GM19193 (cell line): ENCODE results near the gene HNF1A.
A peak's percentile ranks its signal among the peaks of the same experiment; 100 is the strongest.

ENCODE experiments used
- POLR2A ChIP-seq: IDR thresholded peaks from 4 replicates; pipeline ENCODE4 v1.6.1; 2011; ENCODE audit not compliant: insufficient read depth, insufficient read length; ENCODE audit errors: extremely low read depth

HNF1A gene

DNA sequence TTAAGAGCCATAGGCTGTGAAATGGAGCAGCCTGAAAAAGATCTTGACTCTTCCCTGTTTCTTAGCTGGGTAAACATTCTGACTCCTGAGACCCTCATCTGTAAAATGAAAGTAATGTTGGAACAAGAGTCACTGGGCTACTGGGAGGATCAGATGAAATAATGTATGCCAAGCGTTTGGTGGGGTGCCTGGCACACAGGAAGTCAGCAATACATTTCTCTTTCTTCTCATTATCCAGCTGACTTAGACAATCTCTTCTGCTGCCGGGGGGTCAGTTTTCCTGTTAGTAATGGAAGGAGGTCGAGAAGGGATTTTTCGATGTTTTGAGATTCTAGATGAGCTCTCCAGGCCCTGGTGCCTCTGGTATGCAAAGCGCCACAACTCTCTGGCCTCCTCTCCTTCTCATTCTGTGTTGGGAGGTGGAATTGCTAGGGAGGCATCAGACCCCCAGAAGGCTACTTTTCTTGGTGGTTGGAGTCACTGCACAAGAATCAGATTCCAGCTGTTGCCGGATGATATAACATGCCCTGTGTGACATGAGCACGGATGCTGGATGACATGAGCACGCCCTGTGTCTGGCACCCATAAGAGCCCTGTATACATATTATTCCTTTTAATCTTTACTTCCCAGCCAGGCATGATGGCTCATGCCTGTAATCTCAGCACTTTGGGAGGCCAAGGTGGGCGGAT lies 56.4 kb downstream of the HNF1A start:
- TF ChIP-seq POLR2A = no peak

DNA sequence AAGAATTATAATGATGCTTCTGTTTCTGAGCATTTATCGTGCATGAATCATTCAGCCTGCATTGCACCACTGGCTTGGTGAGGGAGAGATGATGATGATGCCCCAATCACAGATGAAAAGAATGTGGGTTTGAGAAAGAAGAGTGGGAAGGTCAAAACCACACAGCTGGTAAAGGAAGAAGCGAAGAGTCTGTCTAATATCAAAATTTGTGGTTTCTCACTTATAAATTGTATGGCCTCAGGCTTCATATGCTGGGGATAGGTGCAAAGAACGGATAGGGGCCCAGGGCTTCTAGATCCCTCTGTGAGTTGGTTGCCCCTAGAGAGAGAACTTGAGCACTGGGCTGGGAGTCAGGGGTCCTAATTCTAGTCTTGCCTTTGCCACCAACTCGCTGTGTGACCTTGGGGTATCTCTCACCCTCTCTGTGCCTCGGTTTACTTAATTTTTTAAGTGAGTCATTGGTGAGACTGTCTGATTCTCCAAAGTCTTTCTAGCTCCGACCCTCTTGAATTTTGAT lies 58.5 kb downstream of the HNF1A start:
- TF ChIP-seq POLR2A = no peak

DNA sequence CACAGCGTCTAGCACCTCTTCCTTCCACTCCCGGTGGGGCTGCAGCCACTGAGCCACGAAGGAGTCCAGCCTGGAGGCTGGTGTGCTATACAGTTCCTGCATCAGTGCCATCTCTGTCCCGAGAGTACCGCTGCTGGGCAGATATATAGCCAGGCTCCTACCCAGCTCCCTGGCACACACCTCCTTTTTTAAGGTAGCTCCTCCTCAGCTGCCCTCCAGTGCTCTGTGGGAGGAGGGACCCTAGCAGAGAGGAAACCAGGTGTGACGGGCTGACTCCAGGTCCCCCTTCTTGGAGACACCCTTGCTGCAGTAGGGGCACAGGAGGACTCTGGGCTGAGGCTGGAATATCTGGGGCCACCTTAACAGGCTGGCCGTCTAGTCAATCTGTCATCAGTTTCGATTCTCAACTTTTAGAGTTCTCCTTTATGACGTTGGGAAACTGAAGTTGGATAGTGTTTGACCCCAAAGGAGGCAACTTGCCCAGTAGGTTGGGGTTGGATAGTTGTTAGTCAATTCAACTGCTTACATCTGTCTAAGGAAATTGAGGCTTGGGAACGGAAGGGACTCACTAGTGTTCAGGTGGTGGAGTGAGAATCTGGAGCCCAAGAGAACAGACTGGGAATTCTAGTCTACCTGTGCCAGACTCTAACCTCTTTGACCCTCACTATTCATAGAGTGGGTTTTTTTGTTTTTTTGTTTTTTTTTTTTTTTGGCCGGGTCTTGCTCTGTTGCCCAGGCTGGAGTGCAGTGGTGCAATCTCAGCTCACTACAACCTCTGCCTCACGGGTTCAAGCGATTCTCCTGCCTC lies 60.7 kb downstream of the HNF1A start, which contains the start of gene OASL:
Gene OASL (minus strand): TSS at position 386 of the 808 bp plus-strand sequence. CDS start 275 bp downstream, at position 111.
- peak; percentile 97 for TF ChIP-seq POLR2A

DNA sequence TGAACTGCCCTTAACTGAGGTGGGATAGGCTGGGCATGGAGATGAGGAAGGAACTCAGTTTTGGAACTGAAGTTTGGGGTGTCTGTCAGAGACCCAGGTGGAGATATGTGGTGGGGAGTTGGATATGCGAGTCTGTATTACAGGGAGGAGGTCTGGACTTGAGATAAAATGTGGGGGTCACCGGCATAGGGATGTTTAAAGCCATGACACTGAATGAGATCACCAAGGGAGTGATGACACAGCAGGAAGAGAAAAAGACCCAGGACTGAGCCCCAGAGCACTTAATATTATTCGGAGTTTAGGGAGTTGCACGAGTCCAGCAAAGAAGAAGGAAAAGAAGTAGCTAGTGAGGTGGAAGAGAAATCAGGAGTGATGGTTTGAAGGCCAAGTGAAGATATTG lies 64.7 kb downstream of the HNF1A start:
- TF ChIP-seq POLR2A = no peak

DNA sequence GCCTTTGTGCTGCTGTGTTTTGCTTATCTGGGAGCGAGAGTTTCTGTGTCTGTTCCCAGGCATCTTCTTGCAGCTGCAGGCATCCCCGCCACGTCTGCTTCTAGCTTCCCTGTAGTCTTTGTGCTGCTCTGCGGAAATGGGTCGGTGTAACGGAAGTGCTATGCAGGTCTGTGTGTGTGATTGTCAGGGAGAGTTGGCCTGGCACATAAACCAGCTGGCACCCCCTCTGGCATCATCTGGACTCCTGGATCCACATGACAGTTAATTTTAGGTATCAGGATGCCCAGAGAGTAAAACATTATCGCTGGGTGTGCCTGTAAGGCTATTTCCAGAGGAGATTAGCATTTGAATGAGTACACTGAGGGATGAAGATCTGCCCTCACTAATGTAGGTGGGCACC lies 70.1 kb downstream of the HNF1A start:
- TF ChIP-seq POLR2A = no peak

DNA sequence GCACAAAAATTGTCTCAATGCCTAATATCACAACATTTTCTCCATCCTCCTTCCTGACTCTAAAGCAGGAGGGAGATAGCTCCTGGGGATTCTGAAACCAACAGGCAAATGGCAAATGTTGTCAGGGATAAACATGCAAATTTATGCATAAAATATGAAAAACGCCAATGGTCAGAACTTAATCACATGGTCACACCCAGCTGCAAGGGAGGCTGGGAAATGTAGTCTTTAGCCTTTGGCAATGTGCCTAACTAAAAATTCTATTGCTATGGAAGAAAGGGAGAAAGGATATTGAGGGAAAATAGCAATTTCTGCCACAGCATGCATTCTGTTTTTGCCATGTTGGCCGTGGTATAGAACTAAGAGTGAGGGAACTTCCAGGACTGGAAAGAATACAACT lies 72.4 kb downstream of the HNF1A start:
- no peak for TF ChIP-seq POLR2A
